OCI-LY7 (cell line): ENCODE data around the gene MRFAP1L1. TPM values are rescaled to one million over a fixed set of nuclear protein-coding genes. Genes with fewer than 3 reads are reported as not detected.

Source experiments
- BruUV-seq: library from RNA; stranded (reverse); fragments of 400-500 nt; replicated peaks from 2 replicates; lab custom pipeline; 2021; lab: Mats Ljungman, UMichigan
- CTCF ChIA-PET: fragments of 300-600 bp; sonication (Branson Sonifier 250); formaldehyde crosslinking; loops from one replicate; lab custom pipeline; 2022; ENCODE audit warnings: antibody characterized with exemption; ENCODE audit not compliant: unreplicated experiment; lab: Charles Lee
- POLR2A ChIA-PET: fragments of 300-600 bp; sonication (Branson Sonifier 250); formaldehyde crosslinking; loops from one replicate; lab custom pipeline; 2022; ENCODE audit warnings: antibody characterized with exemption; lab: Charles Lee
- DNase-seq: peaks from one replicate; pipeline ENCODE4 v3.0.0-alpha.2; 2015; ENCODE audit warnings: low spot score
- H2AFZ ChIP-seq: fragments of 200-600 bp; sonication (generic), shearing (Covaris generic); 2 replicates; pipeline ENCODE4 v1.6.1; 2014; ENCODE audit warnings: mild to moderate bottlenecking, antibody characterized with exemption, low read length, moderate library complexity
- H3K27ac ChIP-seq: fragments of 200-600 bp; sonication (generic); 2 replicates; pipeline ENCODE4 v1.5.1; 2014; ENCODE audit warnings: mixed run types, low read depth, mild to moderate bottlenecking, moderate library complexity, low read length, inconsistent platforms; ENCODE audit not compliant: poor library complexity, severe bottlenecking
- H3K36me3 ChIP-seq: fragments of 200-600 bp; sonication (generic); 2 replicates; pipeline ENCODE4 v1.6.1; 2014; ENCODE audit warnings: mild to moderate bottlenecking, antibody characterized with exemption, low read length, moderate library complexity, mixed read lengths; ENCODE audit not compliant: insufficient read depth
- H3K4me1 ChIP-seq: fragments of 200-600 bp; sonication (generic); 2 replicates; pipeline ENCODE4 v1.5.1; 2014; ENCODE audit warnings: mild to moderate bottlenecking, low read length; ENCODE audit not compliant: insufficient read depth, poor library complexity, severe bottlenecking
- H3K4me2 ChIP-seq: fragments of 200-600 bp; sonication (generic); 2 replicates; pipeline ENCODE4 v1.6.1; 2014; ENCODE audit warnings: mild to moderate bottlenecking, low read length
- H3K4me3 ChIP-seq: fragments of 200-600 bp; sonication (generic); 2 replicates; pipeline ENCODE4 v1.5.1; 2014; ENCODE audit warnings: mild to moderate bottlenecking, low read depth, low read length; ENCODE audit not compliant: poor library complexity, severe bottlenecking
- H3K79me2 ChIP-seq: fragments of 200-600 bp; sonication (generic); 2 replicates; pipeline ENCODE4 v1.6.1; 2016; ENCODE audit warnings: low read depth, mild to moderate bottlenecking, low read length, moderate library complexity, mixed read lengths; ENCODE audit not compliant: insufficient read depth
- H3K9me2 ChIP-seq: fragments of 200-600 bp; sonication (generic); 2 replicates; pipeline ENCODE4 v1.6.1; 2016; ENCODE audit warnings: mild to moderate bottlenecking, low read length, mixed read lengths; ENCODE audit not compliant: insufficient read depth
- H3K9me3 ChIP-seq: fragments of 200-600 bp; sonication (generic); 2 replicates; pipeline ENCODE4 v1.6.1; 2014; ENCODE audit warnings: mild to moderate bottlenecking, mixed run types, low read length, mixed read lengths
- H4K20me1 ChIP-seq: fragments of 200-600 bp; sonication (generic); 2 replicates; pipeline ENCODE4 v1.6.1; 2014; ENCODE audit warnings: mild to moderate bottlenecking, antibody characterized with exemption, low read length, moderate library complexity, mixed read lengths; ENCODE audit not compliant: insufficient read depth
- CTCF ChIP-seq: fragments of 200-600 bp; sonication (generic); conservative IDR thresholded peaks from 2 replicates; pipeline ENCODE4 v1.5.1; 2014; ENCODE audit warnings: mild to moderate bottlenecking, antibody characterized with exemption, low read length, moderate library complexity, mixed read lengths
- EZH2phosphoT487 ChIP-seq: fragments of 200-600 bp; sonication (generic); IDR thresholded peaks from 2 replicates; pipeline ENCODE4 v1.6.1; 2018; ENCODE audit warnings: low read depth, borderline replicate concordance, mild to moderate bottlenecking, mixed run types, antibody characterized with exemption, low read length, moderate library complexity, mixed read lengths
- intact Hi-C: fragments of 100-400 bp; cut with micrococcal nuclease; formaldehyde crosslinking; loops from one replicate; pipeline ENCODE4 v1.10.0; 2022; ENCODE audit not compliant: unreplicated experiment
- total RNA-seq, 2 experiments: library from RNA; depleted of rRNA in 1 of 2; stranded (reverse); fragments of >200 nt in 1 of 2; shearing (Covaris generic) in 1 of 2; gene quantifications; 2 replicates each; pipeline ENCODE4 v1.2.3, GENCODE V29; 2014 to 2022

MRFAP1L1 gene
- total RNA-seq, 2 experiments from 2014 or later = 49.3 to 50.5 TPM

GRCh38 chr4:6716018-6716911, 6.6 kb upstream of the MRFAP1L1 start, which contains the start of gene BLOC1S4:
Gene BLOC1S4, plus strand, starts transcription at chr4:6716174. Its CDS starts 36 bp downstream, at chr4:6716210.
- TF ChIP-seq CTCF = no peak
- no peak for TF ChIP-seq EZH2phosphoT487
- no TSS peak for BruUV-seq

DNA sequence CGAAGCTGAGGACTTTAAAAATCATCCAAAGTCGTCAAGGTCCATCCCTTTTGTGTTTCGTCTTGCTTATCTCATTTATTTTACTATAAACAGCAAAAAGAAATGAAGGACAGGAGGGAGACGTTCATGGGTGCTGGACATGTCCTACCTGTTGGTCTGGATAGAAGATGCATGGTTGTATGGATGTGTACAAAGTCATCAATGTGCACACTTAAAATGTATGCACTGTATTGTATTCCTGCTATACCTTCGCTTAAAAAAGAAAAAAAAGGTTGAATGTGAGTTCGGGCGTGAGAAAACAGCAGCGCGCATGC, 6.0 kb upstream of the MRFAP1L1 start:
- intact Hi-C loops = loop anchor here (1.0 to 2.0 kb wide), 3 partner anchors 41 to 353 kb away; partner anchors contain the start of genes GRPEL1 and MRFAP1
- no peaks in the 10 kb centered on the region for H3K9me2 ChIP-seq
- H3K4me2 ChIP-seq = peak overlapping the region; percentile 78
- no peaks in the 10 kb centered on the region; the same call in 1 of the 2 replicates for H4K20me1 ChIP-seq
- H2AFZ ChIP-seq = peak overlapping the region; percentile 97
- peak overlapping the region; percentile 25 for H3K27ac ChIP-seq
- CTCF ChIA-PET = no interaction called here
- DNase-seq = no peak
- peak overlapping the region; percentile 77 for H3K4me3 ChIP-seq
- peaks cover 25% of the 10 kb centered on the region for H3K4me1 ChIP-seq
- no peak for TF ChIP-seq CTCF
- no peak for TF ChIP-seq EZH2phosphoT487
- POLR2A ChIA-PET = no interaction called here
- H3K36me3 ChIP-seq = no peaks in the 10 kb centered on the region
- H3K79me2 ChIP-seq = peaks cover 25% of the 10 kb centered on the region
- peaks cover 12% of the 10 kb centered on the region for H3K9me3 ChIP-seq
- no TSS peak for BruUV-seq

More at GRCh38 chr4:6716018-6716911, 6.6 kb upstream of the MRFAP1L1 start, which contains the start of gene BLOC1S4:
- no peaks in the 10 kb centered on the region; the same call in 1 of the 2 replicates for H4K20me1 ChIP-seq
- ChIA-PET POLR2A (interaction anchor here (1.0 to 2.7 kb wide), 8 partner anchors 8 to 351 kb away, joined by 3 to 12 read pairs (median 6); partner anchors contain the start of gene MRFAP1), CTCF (interaction anchor here (0.6 kb wide), 1 partner anchor 287 kb away, joined by 3 read pairs; no protein-coding TSS in a partner anchor)
- no peaks in the 10 kb centered on the region for H3K9me2 ChIP-seq
- peaks cover 25% of the 10 kb centered on the region for H3K79me2 ChIP-seq
- H3K9me3 ChIP-seq = peaks cover 6% of the 10 kb centered on the region; the same call in 1 of the 2 replicates
- H3K27ac ChIP-seq = peak within 1 kb of the TSS; percentile 38
- intact Hi-C loops = loop anchor here (1.0 to 2.0 kb wide), 3 partner anchors 41 to 352 kb away; partner anchors contain the start of genes GRPEL1 and MRFAP1
- peak within 1 kb of the TSS; percentile 97 for H2AFZ ChIP-seq
- no peaks in the 10 kb centered on the region for H3K36me3 ChIP-seq
- peak within 1 kb of the TSS; percentile 77 for H3K4me3 ChIP-seq
- peaks cover 21% of the 10 kb centered on the region for H3K4me1 ChIP-seq
- peak within 1 kb of the TSS; percentile 81 for H3K4me2 ChIP-seq
- DNase-seq = peak; percentile 97
